ENCODE measurements around the gene FGR.

Gene FGR

GRCh38 chr1:27664291-27664690, 29.3 kb upstream of the FGR start:
- Histone ChIP-seq H2BK120ac (ENCODE audit: low read depth, low read length) (no peak overlapping the region), H3K4me3 (ENCODE audit: low read length in 2 of 2) (no peak overlapping the region), H3K4me1 (ENCODE audit: control insufficient read depth in 2 of 2, insufficient read depth in 1 of 2, low read depth in 1 of 2, low read length in 2 of 2) (peaks cover 7 to 8% of the 10 kb centered on the region in 2 donors), H3K14ac (ENCODE audit: low read length) (no peak overlapping the region), H2BK5ac (ENCODE audit: low read length) (no peak overlapping the region), H2AFZ (ENCODE audit: low read length) (no peak overlapping the region), H2BK15ac (ENCODE audit: low read length) (no peak overlapping the region), H3K23ac (ENCODE audit: low read depth, low read length, poor library complexity) (no peak overlapping the region), H3K4ac (ENCODE audit: low read length) (no peak overlapping the region), H3K18ac (ENCODE audit: low read length) (no peak overlapping the region), H4K91ac (ENCODE audit: low read depth, low read length, poor library complexity) (no peak overlapping the region), H3K4me2 (ENCODE audit: insufficient read depth, low read length, poor library complexity, severe bottlenecking) (no peak overlapping the region), H3K9ac (ENCODE audit: low read depth, low read length, poor library complexity) (no peak overlapping the region), H2AK5ac (ENCODE audit: low read depth, low read length) (no peak overlapping the region), H2BK12ac (ENCODE audit: low read length) (no peak overlapping the region), H3K27ac (replicated peaks; ENCODE audit: low read length) (no peak overlapping the region), H4K8ac (ENCODE audit: low read depth, low read length) (no peak overlapping the region), H3K27me3 (ENCODE audit: control insufficient read depth in 3 of 3, insufficient read depth in 3 of 3, low read depth in 1 of 3, low read length in 3 of 3) (peaks cover 0 to 2% (median 0%) of the 10 kb centered on the region in 3 experiments), H3K36me3 (replicated peaks in 1 of 2; ENCODE audit: control insufficient read depth in 2 of 2, insufficient read depth in 2 of 2, low read length in 2 of 2) (no peaks in the 10 kb centered on the region), H3K9me3 (replicated peaks in 1 of 2; ENCODE audit: control insufficient read depth in 2 of 2, insufficient read depth in 1 of 2, low read depth in 1 of 2, low read length in 2 of 2) (no peaks in the 10 kb centered on the region), H3K79me1 (ENCODE audit: low read depth, low read length) (no peaks in the 10 kb centered on the region)
- no CpG with 5 or more reads among the region's 8 CpGs for WGBS, 2 donors (ENCODE audit: extremely low coverage in 2 of 2, insufficient read length in 2 of 2, insufficient replicate concordance in 1 of 2)
- DNase-seq (ENCODE audit: low spot score) = no peak

GRCh38 chr1:27662707-27663393, 27.9 kb upstream of the FGR start:
- Histone ChIP-seq H2BK5ac (ENCODE audit: low read length) (no peak overlapping the region), H3K27ac (replicated peaks; ENCODE audit: low read length) (peak overlapping the region; percentile 34), H3K9ac (ENCODE audit: low read depth, low read length, poor library complexity) (no peak overlapping the region), H3K4me1 (ENCODE audit: control insufficient read depth in 2 of 2, insufficient read depth in 1 of 2, low read depth in 1 of 2, low read length in 2 of 2) (peaks cover 12 to 13% of the 10 kb centered on the region in 2 donors), H3K14ac (ENCODE audit: low read length) (no peak overlapping the region), H2AK5ac (ENCODE audit: low read depth, low read length) (no peak overlapping the region), H3K4me3 (ENCODE audit: low read length in 2 of 2) (peak overlapping the region in 1 of 2 donors; percentile 14), H3K4me2 (ENCODE audit: insufficient read depth, low read length, poor library complexity, severe bottlenecking) (no peak overlapping the region), H2AFZ (ENCODE audit: low read length) (peak overlapping the region; percentile 94), H2BK12ac (ENCODE audit: low read length) (no peak overlapping the region), H2BK15ac (ENCODE audit: low read length) (peak overlapping the region; percentile 18), H3K4ac (ENCODE audit: low read length) (no peak overlapping the region), H3K23ac (ENCODE audit: low read depth, low read length, poor library complexity) (no peak overlapping the region), H4K91ac (ENCODE audit: low read depth, low read length, poor library complexity) (peak overlapping the region; percentile 11), H3K27me3 (ENCODE audit: control insufficient read depth in 3 of 3, insufficient read depth in 3 of 3, low read depth in 1 of 3, low read length in 3 of 3) (peaks cover 0 to 2% (median 0%) of the 10 kb centered on the region in 3 experiments), H3K79me1 (ENCODE audit: low read depth, low read length) (no peaks in the 10 kb centered on the region), H4K8ac (ENCODE audit: low read depth, low read length) (no peak overlapping the region), H2BK120ac (ENCODE audit: low read depth, low read length) (no peak overlapping the region), H3K18ac (ENCODE audit: low read length) (peak overlapping the region; percentile 39), H3K36me3 (replicated peaks in 1 of 2; ENCODE audit: control insufficient read depth in 2 of 2, insufficient read depth in 2 of 2, low read length in 2 of 2) (no peaks in the 10 kb centered on the region), H3K9me3 (replicated peaks in 1 of 2; ENCODE audit: control insufficient read depth in 2 of 2, insufficient read depth in 1 of 2, low read depth in 1 of 2, low read length in 2 of 2) (no peaks in the 10 kb centered on the region)
- peak; percentile 93 for DNase-seq (ENCODE audit: low spot score)
- no CpG with 5 or more reads among the region's 12 CpGs for WGBS, 2 donors (ENCODE audit: extremely low coverage in 2 of 2, insufficient read length in 2 of 2, insufficient replicate concordance in 1 of 2)

- H2BK15ac ChIP-seq (ENCODE audit: low read length) = peak overlapping the region; percentile 18
- WGBS, 2 donors (ENCODE audit: extremely low coverage in 2 of 2, insufficient read length in 2 of 2, insufficient replicate concordance in 1 of 2) = no CpG with 5 or more reads among the region's 5 CpGs
- H3K4me2 ChIP-seq (ENCODE audit: insufficient read depth, low read length, poor library complexity, severe bottlenecking) = no peak overlapping the region
- H3K14ac ChIP-seq (ENCODE audit: low read length) = no peak overlapping the region
- H2BK120ac ChIP-seq (ENCODE audit: low read depth, low read length) = no peak overlapping the region
- H3K4ac ChIP-seq (ENCODE audit: low read length) = no peak overlapping the region
- peak overlapping the region; percentile 11 for H4K91ac ChIP-seq (ENCODE audit: low read depth, low read length, poor library complexity)
- H3K27me3 ChIP-seq (ENCODE audit: control insufficient read depth in 3 of 3, insufficient read depth in 3 of 3, low read depth in 1 of 3, low read length in 3 of 3) = peaks cover 0 to 2% (median 0%) of the 10 kb centered on the region in 3 experiments
- no peak overlapping the region for H2BK12ac ChIP-seq (ENCODE audit: low read length)
- H3K9ac ChIP-seq (ENCODE audit: low read depth, low read length, poor library complexity) = no peak overlapping the region
- H2AK5ac ChIP-seq (ENCODE audit: low read depth, low read length) = peak overlapping the region; percentile 5
- no peaks in the 10 kb centered on the region for H3K9me3 ChIP-seq (replicated peaks in 1 of 2; ENCODE audit: control insufficient read depth in 2 of 2, insufficient read depth in 1 of 2, low read depth in 1 of 2, low read length in 2 of 2)
- no peak overlapping the region for H4K8ac ChIP-seq (ENCODE audit: low read depth, low read length)
- DNase-seq (ENCODE audit: low spot score) = no peak
- no peak overlapping the region for H2BK5ac ChIP-seq (ENCODE audit: low read length)
- H3K23ac ChIP-seq (ENCODE audit: low read depth, low read length, poor library complexity) = no peak overlapping the region
- peaks cover 12 to 13% of the 10 kb centered on the region in 2 donors for H3K4me1 ChIP-seq (ENCODE audit: control insufficient read depth in 2 of 2, insufficient read depth in 1 of 2, low read depth in 1 of 2, low read length in 2 of 2)
- no peak overlapping the region for H3K27ac ChIP-seq (replicated peaks; ENCODE audit: low read length)
- H3K18ac ChIP-seq (ENCODE audit: low read length) = no peak overlapping the region
- H3K79me1 ChIP-seq (ENCODE audit: low read depth, low read length) = no peaks in the 10 kb centered on the region
- peak overlapping the region; percentile 94 for H2AFZ ChIP-seq (ENCODE audit: low read length)
- no peak overlapping the region for H3K4me3 ChIP-seq (ENCODE audit: low read length in 2 of 2)
- no peaks in the 10 kb centered on the region for H3K36me3 ChIP-seq (replicated peaks in 1 of 2; ENCODE audit: control insufficient read depth in 2 of 2, insufficient read depth in 2 of 2, low read length in 2 of 2)
Measured at GRCh38 chr1:27662261-27662660, 27.3 kb upstream of the FGR start.

- Histone ChIP-seq H3K27ac (replicated peaks; ENCODE audit: low read length) (no peak overlapping the region), H4K91ac (ENCODE audit: low read depth, low read length, poor library complexity) (no peak overlapping the region), H3K36me3 (replicated peaks in 1 of 2; ENCODE audit: control insufficient read depth in 2 of 2, insufficient read depth in 2 of 2, low read length in 2 of 2) (no peaks in the 10 kb centered on the region), H2AFZ (ENCODE audit: low read length) (no peak overlapping the region), H2BK120ac (ENCODE audit: low read depth, low read length) (peak overlapping the region; percentile 11), H3K14ac (ENCODE audit: low read length) (no peak overlapping the region), H2BK12ac (ENCODE audit: low read length) (no peak overlapping the region), H4K8ac (ENCODE audit: low read depth, low read length) (no peak overlapping the region), H2AK5ac (ENCODE audit: low read depth, low read length) (peak overlapping the region; percentile 40), H3K9ac (ENCODE audit: low read depth, low read length, poor library complexity) (no peak overlapping the region), H3K4me1 (ENCODE audit: control insufficient read depth in 2 of 2, insufficient read depth in 1 of 2, low read depth in 1 of 2, low read length in 2 of 2) (peaks cover 14% of the 10 kb centered on the region in 2 donors), H3K79me1 (ENCODE audit: low read depth, low read length) (no peaks in the 10 kb centered on the region), H3K4ac (ENCODE audit: low read length) (no peak overlapping the region), H2BK5ac (ENCODE audit: low read length) (no peak overlapping the region), H3K9me3 (replicated peaks in 1 of 2; ENCODE audit: control insufficient read depth in 2 of 2, insufficient read depth in 1 of 2, low read depth in 1 of 2, low read length in 2 of 2) (no peaks in the 10 kb centered on the region), H3K4me2 (ENCODE audit: insufficient read depth, low read length, poor library complexity, severe bottlenecking) (no peak overlapping the region), H3K4me3 (ENCODE audit: low read length in 2 of 2) (peak overlapping the region in 1 of 2 donors; percentile 33), H3K23ac (ENCODE audit: low read depth, low read length, poor library complexity) (no peak overlapping the region), H3K27me3 (ENCODE audit: control insufficient read depth in 3 of 3, insufficient read depth in 3 of 3, low read depth in 1 of 3, low read length in 3 of 3) (peaks cover 0 to 2% (median 0%) of the 10 kb centered on the region in 3 experiments), H3K18ac (ENCODE audit: low read length) (no peak overlapping the region), H2BK15ac (ENCODE audit: low read length) (no peak overlapping the region)
- no CpG with 5 or more reads among the region's 8 CpGs for WGBS, 2 donors (ENCODE audit: extremely low coverage in 2 of 2, insufficient read length in 2 of 2, insufficient replicate concordance in 1 of 2)
- no peak for DNase-seq (ENCODE audit: low spot score)
Measured at GRCh38 chr1:27661412-27662075, 26.6 kb upstream of the FGR start.

Measured in neuronal stem cell (in vitro differentiated cells).